ENCODE results near the gene ARAP1.

ARAP1 gene

DNA sequence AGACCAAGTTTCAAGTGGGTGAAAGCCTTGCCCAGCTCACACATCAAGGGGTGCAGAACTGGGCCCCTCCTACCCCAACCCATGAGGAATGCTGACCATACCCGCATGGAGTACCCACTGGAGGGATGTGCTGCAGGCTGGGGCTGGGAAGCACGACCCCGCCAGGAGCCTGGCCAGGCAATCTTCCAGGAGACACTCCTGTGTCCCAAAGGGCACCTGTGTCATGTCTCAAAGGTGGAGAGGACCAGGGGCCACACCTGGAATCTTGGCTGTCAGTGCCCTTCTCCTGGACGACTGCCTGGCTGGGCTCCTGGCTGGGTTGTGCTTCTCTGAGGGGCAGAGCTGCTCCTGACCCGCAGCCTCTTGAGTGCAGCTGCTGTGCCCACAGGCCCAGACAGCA is 6.7 kb downstream of the ARAP1 start:
- peaks cover 30% of the 10 kb centered on the region for H3K4me1 Mint-ChIP-seq (ENCODE audit: low read depth)
- H3K27ac Mint-ChIP-seq: no peak overlapping the region

GRCh38 chr11:72744474-72744873 is 7.7 kb downstream of the ARAP1 start:
- Mint-ChIP-seq H3K9me3 (no peaks in the 10 kb centered on the region), H3K4me1 (ENCODE audit: low read depth) (peaks cover 33% of the 10 kb centered on the region), H3K27ac (no peak overlapping the region), H3K36me3 (ENCODE audit: low read depth) (peaks cover 2% of the 10 kb centered on the region), H3K27me3 (ENCODE audit: low read depth) (no peaks in the 10 kb centered on the region), H3K4me3 (no peak overlapping the region)

More for the DNA sequence above, 6.7 kb downstream of the ARAP1 start:
- no peaks in the 10 kb centered on the region for H3K9me3 Mint-ChIP-seq
- H3K27me3 Mint-ChIP-seq (ENCODE audit: low read depth): no peaks in the 10 kb centered on the region
- H3K36me3 Mint-ChIP-seq (ENCODE audit: low read depth): peaks cover 2% of the 10 kb centered on the region
- H3K4me3 Mint-ChIP-seq: no peak overlapping the region

- no peaks in the 10 kb centered on the region for H3K27me3 Mint-ChIP-seq (ENCODE audit: low read depth)
- peaks cover 2% of the 10 kb centered on the region for H3K36me3 Mint-ChIP-seq (ENCODE audit: low read depth)
- peaks cover 29% of the 10 kb centered on the region for H3K4me1 Mint-ChIP-seq (ENCODE audit: low read depth)
- no peak overlapping the region for H3K4me3 Mint-ChIP-seq
- peak overlapping the region; percentile 2 for H3K27ac Mint-ChIP-seq
- H3K9me3 Mint-ChIP-seq: no peaks in the 10 kb centered on the region
Measured at GRCh38 chr11:72743321-72744221, 8.6 kb downstream of the ARAP1 start.

GRCh38 chr11:72742513-72743320 is 9.5 kb downstream of the ARAP1 start:
- peak overlapping the region; percentile 53 for H3K27ac Mint-ChIP-seq

GRCh38 chr11:72741849-72742512 is 10.2 kb downstream of the ARAP1 start:
- Mint-ChIP-seq H3K27me3 (ENCODE audit: low read depth) (no peaks in the 10 kb centered on the region), H3K4me1 (ENCODE audit: low read depth) (peaks cover 44% of the 10 kb centered on the region), H3K27ac (peak overlapping the region; percentile 53), H3K4me3 (no peak overlapping the region), H3K36me3 (ENCODE audit: low read depth) (peaks cover 3% of the 10 kb centered on the region), H3K9me3 (no peaks in the 10 kb centered on the region)

More at GRCh38 chr11:72742513-72743320, 9.5 kb downstream of the ARAP1 start:
- Mint-ChIP-seq H3K4me1 (ENCODE audit: low read depth) (peaks cover 37% of the 10 kb centered on the region), H3K9me3 (no peaks in the 10 kb centered on the region), H3K36me3 (ENCODE audit: low read depth) (no peaks in the 10 kb centered on the region), H3K4me3 (no peak overlapping the region), H3K27me3 (ENCODE audit: low read depth) (no peaks in the 10 kb centered on the region)

DNA sequence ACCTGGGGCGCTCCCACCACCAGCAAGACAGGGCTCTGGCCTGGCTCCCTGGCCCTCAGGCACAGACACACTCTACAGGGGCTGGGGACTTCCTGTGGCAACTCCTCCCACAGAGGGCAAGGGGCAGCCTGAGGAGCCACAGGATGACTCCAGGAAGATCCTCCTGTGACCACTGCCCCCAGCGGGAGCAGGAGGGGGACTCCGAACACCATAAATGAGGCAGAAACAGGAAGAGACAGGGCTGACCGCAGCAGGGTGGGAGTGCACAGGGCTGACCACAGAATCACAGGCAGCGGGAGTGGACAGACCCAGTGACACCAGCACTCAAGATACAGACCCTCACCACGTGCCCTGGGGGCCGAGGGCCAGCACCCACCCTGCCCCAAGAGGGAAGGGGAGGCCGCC is 10.8 kb downstream of the ARAP1 start:
- Mint-ChIP-seq H3K4me3 (no peak overlapping the region), H3K36me3 (ENCODE audit: low read depth) (peaks cover 5% of the 10 kb centered on the region), H3K9me3 (no peaks in the 10 kb centered on the region), H3K4me1 (ENCODE audit: low read depth) (peaks cover 50% of the 10 kb centered on the region), H3K27me3 (ENCODE audit: low read depth) (no peaks in the 10 kb centered on the region), H3K27ac (peak overlapping the region; percentile 71)

GRCh38 chr11:72740562-72741428 is 11.4 kb downstream of the ARAP1 start:
- Mint-ChIP-seq H3K9me3 (no peaks in the 10 kb centered on the region), H3K36me3 (ENCODE audit: low read depth) (peaks cover 6% of the 10 kb centered on the region), H3K27me3 (ENCODE audit: low read depth) (no peaks in the 10 kb centered on the region), H3K27ac (peak overlapping the region; percentile 71), H3K4me1 (ENCODE audit: low read depth) (peaks cover 52% of the 10 kb centered on the region), H3K4me3 (no peak overlapping the region)

GRCh38 chr11:72740060-72740424 is 12.2 kb downstream of the ARAP1 start:
- Mint-ChIP-seq H3K27ac (peak overlapping the region; percentile 42), H3K4me3 (no peak overlapping the region), H3K27me3 (ENCODE audit: low read depth) (no peaks in the 10 kb centered on the region)

DNA sequence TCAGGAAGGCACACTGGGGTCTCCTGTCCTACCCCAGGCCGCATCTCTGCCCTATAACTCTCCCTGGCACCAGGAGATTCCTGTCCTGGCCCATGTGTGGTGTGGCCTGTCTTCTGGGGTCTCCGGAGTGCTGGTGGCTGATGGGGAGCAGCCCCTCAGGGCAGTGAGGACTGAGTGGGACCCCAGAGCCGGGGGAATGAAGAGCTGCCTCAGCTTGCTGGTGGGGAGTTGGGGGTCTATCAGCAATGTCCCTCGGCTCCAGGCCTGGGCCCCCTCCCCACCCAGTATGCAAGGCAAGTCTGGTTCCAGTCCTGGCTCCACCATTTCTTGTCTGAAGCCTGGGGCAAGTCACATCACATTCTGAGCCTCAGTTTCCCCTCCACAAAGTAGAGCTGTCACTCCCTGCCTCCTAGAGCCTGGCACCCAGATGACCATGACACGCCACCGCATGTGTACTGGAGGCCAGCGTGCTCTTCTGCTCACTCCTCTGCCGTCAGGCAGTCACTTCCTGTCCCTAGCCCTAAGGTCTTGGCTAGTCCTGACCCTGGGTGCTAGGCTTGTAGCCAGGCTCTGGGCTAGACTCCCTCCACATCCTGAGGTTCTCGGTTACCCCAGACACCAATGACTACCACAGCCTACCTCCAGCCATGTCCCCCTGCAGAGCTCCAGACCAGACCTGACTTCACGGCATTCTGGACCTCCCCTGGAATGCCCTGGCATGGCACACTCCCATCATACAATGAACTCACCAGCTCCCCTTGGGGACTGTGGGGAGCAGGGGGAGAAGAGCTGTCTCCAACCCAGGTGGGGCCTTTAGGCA is 12.8 kb downstream of the ARAP1 start:
- Mint-ChIP-seq H3K36me3 (ENCODE audit: low read depth) (peaks cover 6% of the 10 kb centered on the region), H3K4me1 (ENCODE audit: low read depth) (peaks cover 52% of the 10 kb centered on the region), H3K27me3 (ENCODE audit: low read depth) (no peaks in the 10 kb centered on the region), H3K4me3 (no peak overlapping the region), H3K9me3 (no peaks in the 10 kb centered on the region), H3K27ac (peak overlapping the region; percentile 42)

More at GRCh38 chr11:72740060-72740424, 12.2 kb downstream of the ARAP1 start:
- H3K36me3 Mint-ChIP-seq (ENCODE audit: low read depth): peaks cover 6% of the 10 kb centered on the region
- H3K9me3 Mint-ChIP-seq: no peaks in the 10 kb centered on the region
- H3K4me1 Mint-ChIP-seq (ENCODE audit: low read depth): peaks cover 52% of the 10 kb centered on the region

DNA sequence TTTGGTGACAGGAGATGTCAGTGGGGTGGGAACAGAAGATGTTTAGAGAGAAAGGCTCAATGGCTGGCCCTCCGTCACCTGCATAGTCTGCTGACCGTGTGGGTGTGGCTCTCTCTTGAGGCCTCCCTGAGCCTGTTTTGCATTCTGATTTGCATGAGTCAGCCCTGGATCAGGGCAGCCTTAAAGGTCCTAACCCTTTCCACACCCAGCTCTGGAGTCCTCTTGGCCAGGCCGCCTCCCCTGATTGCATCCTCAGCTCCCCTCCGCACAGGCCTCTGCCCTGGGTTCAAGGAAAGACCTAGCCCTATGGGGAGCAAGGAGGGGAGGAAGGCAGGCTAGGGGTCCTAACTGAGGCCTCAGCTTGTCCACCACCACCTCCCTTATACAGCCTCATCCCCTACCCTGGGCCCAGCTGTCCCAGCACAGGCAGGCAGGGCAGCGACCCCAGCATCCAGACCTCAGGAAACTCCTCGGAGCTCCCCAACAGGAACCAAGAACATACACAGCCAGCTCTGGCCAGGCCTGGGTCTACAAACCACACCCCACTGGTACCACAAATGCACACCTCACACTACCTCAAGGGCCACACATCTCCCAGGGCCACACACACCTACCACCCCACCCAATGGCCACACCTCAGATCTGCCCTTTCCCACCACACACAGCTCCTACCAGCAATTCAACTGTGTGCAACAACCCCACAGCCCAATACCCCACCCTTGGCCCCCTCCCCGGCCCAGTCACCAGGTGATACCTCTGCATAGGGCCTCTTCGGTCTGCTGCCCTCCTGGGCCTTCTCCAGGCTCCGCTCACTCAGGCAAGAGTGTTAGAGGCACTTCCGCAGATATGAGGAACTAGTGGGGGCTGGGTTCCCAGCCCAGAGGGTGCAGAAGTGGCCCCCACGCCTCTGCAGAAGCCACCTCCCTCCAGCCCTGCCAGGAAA is 13.7 kb downstream of the ARAP1 start:
- no peaks in the 10 kb centered on the region for H3K27me3 Mint-ChIP-seq (ENCODE audit: low read depth)
- H3K4me3 Mint-ChIP-seq: no peak overlapping the region
- H3K9me3 Mint-ChIP-seq: no peaks in the 10 kb centered on the region
- H3K27ac Mint-ChIP-seq: peak overlapping the region; percentile 99
- H3K36me3 Mint-ChIP-seq (ENCODE audit: low read depth): peaks cover 6% of the 10 kb centered on the region
- H3K4me1 Mint-ChIP-seq (ENCODE audit: low read depth): peaks cover 48% of the 10 kb centered on the region

DNA sequence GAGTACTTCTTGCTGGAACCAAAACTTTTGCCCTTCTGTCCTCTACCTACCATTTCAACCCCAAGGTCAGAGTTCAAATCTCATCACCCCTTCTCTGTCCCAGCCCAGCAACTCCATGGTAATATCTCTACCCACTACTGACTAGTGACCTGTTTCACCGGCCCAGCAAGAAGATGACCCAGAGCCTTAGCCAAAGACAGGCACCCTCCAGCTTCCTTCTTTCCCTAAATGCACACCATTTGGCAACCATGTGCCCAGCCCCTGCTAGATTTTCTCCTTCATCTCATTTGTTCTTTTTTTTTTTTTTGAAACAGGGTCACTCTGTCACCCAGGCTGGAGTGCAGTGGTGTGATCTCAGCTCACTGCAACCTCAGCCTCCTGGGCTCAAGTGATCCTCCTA is 14.9 kb downstream of the ARAP1 start:
- H3K4me3 Mint-ChIP-seq: peak overlapping the region; percentile 54
- peaks cover 9% of the 10 kb centered on the region for H3K36me3 Mint-ChIP-seq (ENCODE audit: low read depth)
- peak overlapping the region; percentile 99 for H3K27ac Mint-ChIP-seq
- no peaks in the 10 kb centered on the region for H3K9me3 Mint-ChIP-seq
- H3K27me3 Mint-ChIP-seq (ENCODE audit: low read depth): no peaks in the 10 kb centered on the region
- peaks cover 44% of the 10 kb centered on the region for H3K4me1 Mint-ChIP-seq (ENCODE audit: low read depth)

DNA sequence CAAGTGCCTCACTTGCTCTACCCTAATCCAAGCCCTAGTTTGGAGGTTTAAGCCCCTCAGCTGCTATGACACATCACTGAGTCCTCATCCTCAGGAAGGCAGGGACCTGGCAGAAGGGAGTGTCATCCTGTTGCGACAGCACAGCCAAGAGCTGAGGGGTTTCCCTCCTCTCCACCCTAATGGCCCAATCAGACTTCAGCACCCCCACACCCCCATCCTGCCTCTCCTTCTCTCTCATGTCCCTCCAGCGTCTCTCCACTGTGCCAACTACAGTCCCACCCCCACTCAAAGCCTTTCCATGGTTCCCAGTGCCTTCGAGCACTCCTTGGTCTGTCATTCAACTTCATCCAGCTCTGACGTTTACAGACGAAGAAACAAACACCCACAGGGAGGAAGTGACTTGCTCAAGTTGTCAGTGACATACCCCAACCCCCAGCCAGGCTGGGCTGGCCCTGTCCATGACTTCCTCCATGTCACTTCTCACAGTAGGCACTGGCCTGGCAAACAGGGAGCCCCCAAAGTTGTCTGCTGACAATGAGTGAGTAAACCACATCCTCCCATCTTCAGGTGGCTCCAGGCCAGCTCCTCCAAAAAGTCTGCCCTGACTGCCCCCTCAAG is 15.6 kb downstream of the ARAP1 start:
- Mint-ChIP-seq H3K27me3 (ENCODE audit: low read depth) (no peaks in the 10 kb centered on the region), H3K4me1 (ENCODE audit: low read depth) (peaks cover 42% of the 10 kb centered on the region), H3K9me3 (no peaks in the 10 kb centered on the region), H3K36me3 (ENCODE audit: low read depth) (peaks cover 11% of the 10 kb centered on the region), H3K27ac (peak overlapping the region; percentile 99), H3K4me3 (peak overlapping the region; percentile 53)
